ENCODE results near the gene SLC22A8. TPM values are rescaled to one million over a fixed set of nuclear protein-coding genes. Genes with fewer than 3 reads are reported as not detected.

SLC22A8 gene
- total RNA-seq (2016; rRNA removed; fragmentation: Illumina TruSeq; extraction: Trizol): 0.04 TPM in 1 of 2 replicates, not detected in the other
- total RNA-seq (2016; cell fraction: cytosol; rRNA removed; fragmentation: Illumina TruSeq; extraction: Trizol; ENCODE audit: low read depth): not detected in 2 replicates
- not detected in 2 replicates for total RNA-seq (2016; cell fraction: insoluble cytoplasmic fraction; rRNA removed; fragmentation: Illumina TruSeq; extraction: Trizol)
- total RNA-seq (2016; cell fraction: membrane; rRNA removed; fragmentation: Illumina TruSeq; extraction: Trizol): not detected in 2 replicates
- 0.68 TPM in 1 of 2 replicates, not detected in the other for total RNA-seq (2016; cell fraction: nucleus; rRNA removed; fragmentation: Illumina TruSeq; extraction: Trizol)
- polyA plus RNA-seq (2011; rRNA removed): 0.05 and 0.33 TPM in 2 replicates
- polyA plus RNA-seq (2011; cell fraction: cytosol; rRNA removed): 0.11 and 0.14 TPM in 2 replicates
- 0.85 and 0.99 TPM in 2 replicates for polyA plus RNA-seq (2011; cell fraction: nucleus; rRNA removed)
- 0.43 and 0.78 TPM in 2 replicates for polyA plus RNA-seq (2012)
- not detected in 2 replicates for polyA plus RNA-seq (2016; cell fraction: cytosol; fragmentation: Illumina TruSeq; extraction: Trizol; ENCODE audit: low read depth)
- polyA plus RNA-seq (2016; cell fraction: insoluble cytoplasmic fraction; fragmentation: Illumina TruSeq; extraction: Trizol; ENCODE audit: low read depth): not detected in 2 replicates
- not detected in 2 replicates for polyA plus RNA-seq (2016; cell fraction: membrane; fragmentation: Illumina TruSeq; extraction: Trizol; ENCODE audit: low read depth)
- polyA plus RNA-seq (2016; cell fraction: nucleus; fragmentation: Illumina TruSeq; extraction: Trizol; ENCODE audit: insufficient read depth, low read depth): not detected in 2 replicates
- polyA minus RNA-seq (2011; rRNA and poly(A)+ RNA removed; ENCODE audit: low replicate concordance): 0.32 TPM in 1 of 2 replicates, not detected in the other
- polyA minus RNA-seq (2011; cell fraction: cytosol; rRNA and poly(A)+ RNA removed): not detected in 2 replicates
- polyA minus RNA-seq (2011; cell fraction: nucleus; rRNA and poly(A)+ RNA removed): 0.13 TPM in 1 of 2 replicates, not detected in the other
- Bru-seq, nascent RNA: percentile 29 among the genes with signal in this experiment
- percentile 16 among the genes with signal in this experiment for BruChase-seq, experiment 1, labeled RNA remaining after a 6-hour chase
- percentile 24 among the genes with signal in this experiment for BruChase-seq, experiment 2, labeled RNA remaining after a 2-hour chase
- long read RNA-seq, experiment 1: 0 reads
- long read RNA-seq, experiment 2, partial matches to known transcripts: 0 of 1 reads
- long read RNA-seq, experiment 2, other reads (novel, unspliced or antisense): 0 of 1 reads

GRCh38 chr11:63015521-63016215 is at the start of gene SLC22A8:
TSS of gene SLC22A8 (minus strand) at chr11:63015841. CDS start at chr11:63014958, 883 bp downstream.
- no peaks in the 10 kb centered on the region for H3K79me2 ChIP-seq (ENCODE audit: insufficient read depth, low read length)
- ChIA-PET POLR2A (no interaction called here), CTCF (ENCODE audit: low intra/inter-chr PET ratio, low total read pairs) (interaction anchor here (1.1 kb wide), 1 partner anchor 110 kb away, joined by 3 read pairs; no protein-coding TSS in a partner anchor)
- ATAC-seq: peak; percentile 70
- H3K4me2 ChIP-seq (ENCODE audit: low read depth, low read length): peak within 1 kb of the TSS; percentile 77
- intact Hi-C loops (cut with micrococcal nuclease; ENCODE audit: unreplicated experiment): no loop called here
- H4K20me1 ChIP-seq (ENCODE audit: insufficient read depth, low read length): no peaks in the 10 kb centered on the region
- H3K4me1 ChIP-seq (ENCODE audit: insufficient read depth, low read length): peaks cover 41% of the 10 kb centered on the region
- in situ Hi-C loops (cut with HindIII; ENCODE audit: extremely low pct_ligation_motif_present, low pct_unique_long_range_greater_than_20kb): no loop called here
- WGBS (ENCODE audit: low lambda C conversion rate): 0% methylated on average over 2 of the region's 18 CpGs
- no peaks in the 10 kb centered on the region for H3K9me3 ChIP-seq (ENCODE audit: low read length)
- H3K27ac ChIP-seq (ENCODE audit: extremely low read length, insufficient read depth, low read length): no peak within 1 kb of the TSS
- peaks cover 4 to 10% of the 10 kb centered on the region in 2 experiments; a peak in 2 of 5 replicates for H3K27me3 ChIP-seq (ENCODE audit: control insufficient read depth in 1 of 2, insufficient read depth in 2 of 2, low read length in 2 of 2)
- peak; percentile 50 for DNase-seq (ENCODE audit: low spot score)
- BruUV-seq (replicated peaks): no TSS peak
- no peak within 1 kb of the TSS for H2AFZ ChIP-seq (ENCODE audit: low read length)
- no peaks in the 10 kb centered on the region for H3K36me3 ChIP-seq (replicated peaks in 1 of 2; ENCODE audit: control insufficient read depth in 1 of 2, insufficient read depth in 2 of 2, low read length in 2 of 2)
- H3K9ac ChIP-seq (ENCODE audit: insufficient read depth, low read depth, low read length): no peak within 1 kb of the TSS
- no peak for FAIRE-seq
- H3K4me3 ChIP-seq (replicated peaks in 1 of 3; ENCODE audit: insufficient read depth in 1 of 3, low read depth in 2 of 3, low read length in 3 of 3): peak within 1 kb of the TSS in 2 of 3 experiments; percentile 18 to 36; a peak in 3 of 6 replicates
- TF ChIP-seq ZNF224 (CRISPR knock-in tag; IDR thresholded peaks at IDR 0.05) (no peak), NR2F6 (IDR thresholded peaks at IDR 0.05) (no peak; the same call in 1 of the 2 replicates), NR2F6 (CRISPR knock-in tag; IDR thresholded peaks at IDR 0.05) (peak; percentile 13; the same call in 1 of the 2 replicates), SNRNP70 (IDR thresholded peaks at IDR 0.05; ENCODE audit: low read depth, low read length) (no peak), ZNF354B (CRISPR knock-in tag; IDR thresholded peaks at IDR 0.05) (no peak), HDAC1 (CRISPR knock-in tag; IDR thresholded peaks at IDR 0.05) (0 out of 2 replicates have a peak, but pooled peaks have one; percentile 26), ZNF138 (CRISPR knock-in tag; IDR thresholded peaks at IDR 0.05; ENCODE audit: low read depth) (no peak), ZXDC (CRISPR knock-in tag; IDR thresholded peaks at IDR 0.05) (no peak), SALL1 (CRISPR knock-in tag; IDR thresholded peaks at IDR 0.05) (peak; percentile 27; the same call in 1 of the 2 replicates), NAIF1 (CRISPR knock-in tag; IDR thresholded peaks at IDR 0.05; ENCODE audit: borderline replicate concordance) (no peak), ARID4A (CRISPR knock-in tag; IDR thresholded peaks at IDR 0.05; ENCODE audit: borderline replicate concordance) (peak; percentile 17; the same call in 1 of the 2 replicates)

All from HepG2 (cell line).